DOHH2 (cell line): ENCODE measurements around the gene EEF2.

Experiments used
- H3F3A ChIP-seq: fragments of 200-600 bp; sonication (generic), shearing (Covaris generic); 2 replicates; pipeline ENCODE4 v1.6.0; 2016; ENCODE audit warnings: antibody characterized with exemption, mild to moderate bottlenecking; ENCODE audit not compliant: control insufficient read depth, insufficient read depth
- H3K27ac ChIP-seq: fragments of 200-600 bp; sonication (generic); 2 replicates; pipeline ENCODE4 v1.5.1; 2014; ENCODE audit warnings: low read depth, mild to moderate bottlenecking, low read length, moderate library complexity
- H3K27me3 ChIP-seq: fragments of 200-600 bp; sonication (generic); 2 replicates; pipeline ENCODE4 v1.6.1; 2014; ENCODE audit warnings: mild to moderate bottlenecking, low read length, mixed read lengths; ENCODE audit not compliant: control insufficient read depth
- H3K36me3 ChIP-seq: fragments of 200-600 bp; sonication (generic); 2 replicates; pipeline ENCODE4 v1.6.1; 2014; ENCODE audit warnings: mild to moderate bottlenecking, low read length, moderate library complexity, mixed read lengths; ENCODE audit not compliant: control insufficient read depth
- H3K4me1 ChIP-seq: fragments of 200-600 bp; sonication (generic); 2 replicates; pipeline ENCODE4 v1.6.1; 2014; ENCODE audit warnings: mild to moderate bottlenecking, low read length, mixed read lengths; ENCODE audit not compliant: control insufficient read depth
- H3K4me2 ChIP-seq: fragments of 200-600 bp; sonication (generic); 2 replicates; pipeline ENCODE4 v1.6.0; 2014; ENCODE audit warnings: mild to moderate bottlenecking, low read length, moderate library complexity
- H3K4me3 ChIP-seq: fragments of 200-600 bp; sonication (generic); 2 replicates; pipeline ENCODE4 v1.5.1; 2014; ENCODE audit warnings: mild to moderate bottlenecking, low read length, mixed read lengths
- H3K79me2 ChIP-seq: fragments of 200-600 bp; sonication (generic); 2 replicates; pipeline ENCODE4 v1.6.1; 2014; ENCODE audit warnings: mild to moderate bottlenecking, low read length, mixed read lengths; ENCODE audit not compliant: control insufficient read depth
- H3K9me2 ChIP-seq: fragments of 200-600 bp; sonication (generic); replicated peaks from 2 replicates; pipeline ENCODE4 v1.6.1; 2014; ENCODE audit warnings: mild to moderate bottlenecking, low read length, mixed read lengths; ENCODE audit not compliant: control insufficient read depth
- H3K9me3 ChIP-seq: fragments of 200-600 bp; sonication (generic); 2 replicates; pipeline ENCODE4 v1.6.1; 2014; ENCODE audit warnings: antibody characterized with exemption, low read length, mixed read lengths; ENCODE audit not compliant: control insufficient read depth, insufficient read depth
- H4K20me1 ChIP-seq: fragments of 200-600 bp; sonication (generic); 2 replicates; pipeline ENCODE4 v1.6.0; 2014; ENCODE audit warnings: low read depth, mild to moderate bottlenecking, antibody characterized with exemption, low read length, moderate library complexity; ENCODE audit not compliant: control insufficient read depth, insufficient read depth
- CTCF ChIP-seq: fragments of 200-600 bp; sonication (generic); IDR thresholded peaks from one replicate; pipeline ENCODE4 v1.5.1; 2014; ENCODE audit warnings: antibody characterized with exemption, mild to moderate bottlenecking, low read depth, low read length; ENCODE audit not compliant: poor library complexity, severe bottlenecking
- EZH2phosphoT487 ChIP-seq: fragments of 200-600 bp; sonication (generic); IDR thresholded peaks from 2 replicates; pipeline ENCODE4 v1.6.1; 2017; ENCODE audit warnings: borderline replicate concordance, mild to moderate bottlenecking, antibody characterized with exemption, low read length, moderate library complexity, mixed read lengths

The EEF2 gene

GRCh38 chr19:3979674-3980352, 5.5 kb downstream of the EEF2 start:
- H3K36me3 ChIP-seq = peaks cover 99% of the 10 kb centered on the region

GRCh38 chr19:3979289-3979673, 6.0 kb downstream of the EEF2 start:
- H3K9me3 ChIP-seq = no peaks in the 10 kb centered on the region
- H3K27me3 ChIP-seq = no peaks in the 10 kb centered on the region
- H3K4me1 ChIP-seq = peaks cover 35% of the 10 kb centered on the region
- peaks cover 80% of the 10 kb centered on the region for H3K79me2 ChIP-seq
- H3K27ac ChIP-seq = no peak overlapping the region
- H4K20me1 ChIP-seq = peaks cover 64% of the 10 kb centered on the region
- no peaks in the 10 kb centered on the region for H3K9me2 ChIP-seq
- TF ChIP-seq CTCF (no peak), EZH2phosphoT487 (no peak)
- no peak overlapping the region for H3K4me3 ChIP-seq
- peaks cover 93% of the 10 kb centered on the region for H3K36me3 ChIP-seq
- no peak overlapping the region for H3K4me2 ChIP-seq
- peaks cover 73% of the 10 kb centered on the region for H3F3A ChIP-seq

More at GRCh38 chr19:3979674-3980352, 5.5 kb downstream of the EEF2 start:
- no peaks in the 10 kb centered on the region for H3K27me3 ChIP-seq
- H3F3A ChIP-seq = peaks cover 79% of the 10 kb centered on the region
- H3K4me2 ChIP-seq = no peak overlapping the region
- no peaks in the 10 kb centered on the region for H3K9me2 ChIP-seq
- H4K20me1 ChIP-seq = peaks cover 70% of the 10 kb centered on the region
- H3K27ac ChIP-seq = no peak overlapping the region
- peaks cover 36% of the 10 kb centered on the region for H3K4me1 ChIP-seq
- TF ChIP-seq CTCF = no peak
- no peak for TF ChIP-seq EZH2phosphoT487
- H3K79me2 ChIP-seq = peaks cover 85% of the 10 kb centered on the region
- no peak overlapping the region for H3K4me3 ChIP-seq
- no peaks in the 10 kb centered on the region for H3K9me3 ChIP-seq

- peaks cover 62% of the 10 kb centered on the region for H3F3A ChIP-seq
- H3K36me3 ChIP-seq = peaks cover 82% of the 10 kb centered on the region
- H3K4me2 ChIP-seq = no peak overlapping the region
- peaks cover 24% of the 10 kb centered on the region for H3K4me1 ChIP-seq
- H3K9me3 ChIP-seq = no peaks in the 10 kb centered on the region
- H3K79me2 ChIP-seq = peaks cover 68% of the 10 kb centered on the region
- H3K27ac ChIP-seq = no peak overlapping the region
- no peak for TF ChIP-seq EZH2phosphoT487
- no peak for TF ChIP-seq CTCF
- H3K27me3 ChIP-seq = no peaks in the 10 kb centered on the region
- H3K9me2 ChIP-seq = no peaks in the 10 kb centered on the region
- no peak overlapping the region for H3K4me3 ChIP-seq
- H4K20me1 ChIP-seq = peaks cover 53% of the 10 kb centered on the region
These were observed 7.1 kb downstream of the EEF2 start for GRCh38 chr19:3978145-3978544.
